CD14-positive monocyte (primary cell): ENCODE measurements around the gene ADAMTS7. TPM values are rescaled to one million over a fixed set of nuclear protein-coding genes. Genes with fewer than 3 reads are reported as not detected.

ENCODE experiments used
- DNase-seq, 3 donors: peaks; one replicate each; pipeline ENCODE4 v3.0.0-alpha.2; 2011 to 2022
- H2AFZ ChIP-seq: 2 replicates; pipeline ENCODE4 v1.6.0; 2012; ENCODE audit warnings: mild to moderate bottlenecking, low read depth, low read length, inconsistent platforms; ENCODE audit not compliant: insufficient read depth, poor library complexity, severe bottlenecking
- H3K27ac ChIP-seq, 2 donors: 1 replicate in 1 of 2; 2 replicates in 1 of 2; pipeline ENCODE4 v1.5.1; 2012 to 2013; ENCODE audit warnings: low read length in 2 of 2, control low read depth in 1 of 2, inconsistent platforms in 1 of 2, low read depth in 1 of 2, mild to moderate bottlenecking in 1 of 2
- H3K27me3 ChIP-seq, 2 donors: one replicate each; pipeline versions ENCODE4 v1.6.0 to v1.6.1; 2011 to 2013; ENCODE audit warnings: low read length in 2 of 2; ENCODE audit not compliant: control insufficient read depth in 2 of 2, insufficient read depth in 2 of 2
- H3K36me3 ChIP-seq, 2 donors: replicated peaks in 1 of 2; 1 replicate in 1 of 2; 2 replicates in 1 of 2; pipeline versions ENCODE4 v1.5.1 to v1.6.1; 2012 to 2013; ENCODE audit warnings: low read length in 2 of 2, control low read depth in 1 of 2, inconsistent platforms in 1 of 2, mild to moderate bottlenecking in 1 of 2; ENCODE audit not compliant: insufficient read depth in 2 of 2, control insufficient read depth in 1 of 2
- H3K4me1 ChIP-seq, 2 donors: 1 replicate in 1 of 2; 2 replicates in 1 of 2; pipeline versions ENCODE4 v1.5.1 to v1.6.1; 2012 to 2013; ENCODE audit warnings: low read length in 2 of 2, control low read depth in 1 of 2, inconsistent platforms in 1 of 2, mild to moderate bottlenecking in 1 of 2, moderate library complexity in 1 of 2; ENCODE audit not compliant: insufficient read depth in 2 of 2, control insufficient read depth in 1 of 2
- H3K4me2 ChIP-seq: replicated peaks from 2 replicates; pipeline ENCODE3; 2012; ENCODE audit warnings: low read length, moderate library complexity, mild to moderate bottlenecking; ENCODE audit not compliant: poor library complexity, severe bottlenecking; ENCODE audit errors: extremely low read depth
- H3K4me3 ChIP-seq, 3 experiments: fragments of 200-600 bp in 1 of 3; sonication (generic) in 1 of 3; replicated peaks in 1 of 3; 1 replicate in 2 of 3; 2 replicates in 1 of 3; pipeline ENCODE4 v1.5.1; 2011 to 2013; ENCODE audit warnings: low read length in 3 of 3, mild to moderate bottlenecking in 3 of 3, control low read depth in 2 of 3, low read depth in 2 of 3, inconsistent platforms in 1 of 3, moderate library complexity in 1 of 3
- H3K79me2 ChIP-seq: 2 replicates; pipeline ENCODE4 v1.6.0; 2012; ENCODE audit warnings: mild to moderate bottlenecking, control low read depth, inconsistent platforms, low read length, moderate library complexity; ENCODE audit not compliant: insufficient read depth
- H3K9ac ChIP-seq: 2 replicates; pipeline ENCODE4 v1.6.0; 2017; ENCODE audit warnings: low read length, mild to moderate bottlenecking; ENCODE audit not compliant: insufficient read depth, poor library complexity, severe bottlenecking
- H3K9me3 ChIP-seq, 2 donors: replicated peaks in 1 of 2; 1 replicate in 1 of 2; 2 replicates in 1 of 2; pipeline versions ENCODE4 v1.5.1 to v1.6.1; 2012 to 2013; ENCODE audit warnings: low read length in 2 of 2, control low read depth in 1 of 2; ENCODE audit not compliant: control insufficient read depth in 1 of 2, insufficient read depth in 1 of 2
- H4K20me1 ChIP-seq: 2 replicates; pipeline ENCODE4 v1.6.0; 2012; ENCODE audit warnings: mild to moderate bottlenecking, low read length, control low read depth, moderate library complexity; ENCODE audit not compliant: insufficient read depth
- H3K27ac Mint-ChIP-seq, 7 donors: one replicate each; pipeline ENCODE4 v1.8.0; 2020; ENCODE audit warnings: mild to moderate bottlenecking in 7 of 7, mixed read lengths in 7 of 7, moderate library complexity in 6 of 7, inconsistent platforms in 2 of 7
- H3K27me3 Mint-ChIP-seq, 3 donors: one replicate each; pipeline ENCODE4 v1.8.0; 2021 to 2022; ENCODE audit warnings: low read depth in 3 of 3, mild to moderate bottlenecking in 3 of 3, mixed read lengths in 3 of 3, moderate library complexity in 3 of 3, inconsistent platforms in 1 of 3
- H3K36me3 Mint-ChIP-seq, 2 donors: one replicate each; pipeline ENCODE4 v1.8.0; 2020; ENCODE audit warnings: mixed read lengths in 2 of 2, inconsistent platforms in 1 of 2, mild to moderate bottlenecking in 1 of 2
- H3K4me1 Mint-ChIP-seq: one replicate; pipeline ENCODE4 v1.8.0; 2020; ENCODE audit warnings: mild to moderate bottlenecking, mixed read lengths
- H3K4me3 Mint-ChIP-seq, 2 donors: one replicate each; pipeline ENCODE4 v1.8.0; 2020; ENCODE audit warnings: mild to moderate bottlenecking in 2 of 2, mixed read lengths in 2 of 2, moderate library complexity in 1 of 2
- H3K9me3 Mint-ChIP-seq, 7 donors: one replicate each; pipeline ENCODE4 v1.8.0; 2020 to 2022; ENCODE audit warnings: mixed read lengths in 7 of 7, mild to moderate bottlenecking in 6 of 7, moderate library complexity in 6 of 7, inconsistent platforms in 2 of 7
- CTCF ChIP-seq: fragments of 200-600 bp; IDR thresholded peaks from one replicate; pipeline ENCODE4 v1.8.0; 2022; ENCODE audit warnings: antibody characterized with exemption, mild to moderate bottlenecking
- whole genome bisulfite sequencing: methylation state at CpG from one replicate; pipeline ENCODE4 v1.1.5; 2013; ENCODE audit warnings: missing lambda C conversion rate; ENCODE audit not compliant: insufficient coverage; 5-methylcytosine and 5-hydroxymethylcytosine counted together
- intact Hi-C, 2 donors: fragments of 100-400 bp; cut with micrococcal nuclease; formaldehyde crosslinking; loops; one replicate each; pipeline versions ENCODE4 v1.15.0 to v1.15.1; 2023
- polyA plus RNA-seq, 3 donors: library from polyadenylated mRNA; depleted of rRNA in 1 of 3; unstranded in 2 of 3; stranded (reverse) in 1 of 3; fragments of 300-500 nt in 2 of 3; fragments of >200 nt in 1 of 3; fragmentation: Illumina TruSeq in 2 of 3; gene quantifications; 1 replicate in 2 of 3; 2 replicates in 1 of 3; pipeline ENCODE4 v1.2.3, GENCODE V29; 2012 to 2021

Gene ADAMTS7
- polyA plus RNA-seq, 3 donors = not detected

- Histone ChIP-seq H3K4me2 (no peak overlapping the region), H3K79me2 (no peaks in the 10 kb centered on the region), H3K36me3 (no peaks in the 10 kb centered on the region), H2AFZ (no peak overlapping the region), H4K20me1 (no peaks in the 10 kb centered on the region), H3K4me1 (no peaks in the 10 kb centered on the region), H3K27ac (no peak overlapping the region), H3K27me3 (no peaks in the 10 kb centered on the region), H3K9me3 (no peaks in the 10 kb centered on the region), H3K4me3 (no peak overlapping the region), H3K9ac (no peak overlapping the region)
- no peak for TF ChIP-seq CTCF
- Mint-ChIP-seq H3K27me3 (peaks cover 5 to 15% (median 8%) of the 10 kb centered on the region in 3 donors), H3K9me3 (no peaks in the 10 kb centered on the region), H3K4me3 (no peak overlapping the region), H3K27ac (no peak overlapping the region), H3K36me3 (no peaks in the 10 kb centered on the region), H3K4me1 (no peaks in the 10 kb centered on the region)
- intact Hi-C loops = no loop called here
- no peak for DNase-seq
- 88% methylated on average over 4 of the region's 8 CpGs for WGBS
These were observed 76.7 kb downstream of the ADAMTS7 start for GRCh38 chr15:78734451-78735064.

GRCh38 chr15:78732634-78733033 is 78.6 kb downstream of the ADAMTS7 start:
- H2AFZ ChIP-seq = no peak overlapping the region

More at GRCh38 chr15:78732634-78733033, 78.6 kb downstream of the ADAMTS7 start:
- no peaks in the 10 kb centered on the region for H3K4me1 ChIP-seq
- no peaks in the 10 kb centered on the region for H3K36me3 Mint-ChIP-seq
- no peaks in the 10 kb centered on the region for H3K4me1 Mint-ChIP-seq
- no peak for DNase-seq
- no peaks in the 10 kb centered on the region for H3K9me3 ChIP-seq
- no peak overlapping the region for H3K27ac Mint-ChIP-seq
- H4K20me1 ChIP-seq = no peaks in the 10 kb centered on the region
- no peak overlapping the region for H3K27ac ChIP-seq
- no peaks in the 10 kb centered on the region for H3K36me3 ChIP-seq
- no peak overlapping the region for H3K4me2 ChIP-seq
- peaks cover 3 to 15% (median 9%) of the 10 kb centered on the region in 3 donors for H3K27me3 Mint-ChIP-seq
- H3K27me3 ChIP-seq = no peaks in the 10 kb centered on the region
- WGBS = 100% methylated on average over 1 of the region's 2 CpGs
- intact Hi-C loops = no loop called here
- TF ChIP-seq CTCF = no peak
- no peak overlapping the region for H3K9ac ChIP-seq
- no peak overlapping the region for H3K4me3 ChIP-seq
- H3K79me2 ChIP-seq = no peaks in the 10 kb centered on the region
- H3K4me3 Mint-ChIP-seq = no peak overlapping the region
- H3K9me3 Mint-ChIP-seq = peaks cover 0 to 2% (median 0%) of the 10 kb centered on the region in 7 donors
